Ishikawa (cell line): Measurements from ENCODE around the gene HEATR3.

ENCODE experiments used
- CEBPB ChIP-seq: IDR thresholded peaks from 2 replicates; pipeline ENCODE4 v1.6.1; 2012
- CREB1 ChIP-seq: IDR thresholded peaks from 2 replicates; pipeline ENCODE4 v1.6.1; 2012; ENCODE audit warnings: low read depth
- EGR1 ChIP-seq: IDR thresholded peaks from 2 replicates; pipeline ENCODE4 v1.6.1; 2012
- EP300 ChIP-seq: IDR thresholded peaks from 2 replicates; pipeline ENCODE4 v1.6.1; 2012; ENCODE audit warnings: borderline replicate concordance
- FOXM1 ChIP-seq: IDR thresholded peaks from 2 replicates; pipeline ENCODE4 v1.6.1; 2012; ENCODE audit warnings: low read depth, borderline replicate concordance
- MAX ChIP-seq: IDR thresholded peaks from 2 replicates; pipeline ENCODE4 v1.6.1; 2012
- NFIC ChIP-seq: IDR thresholded peaks from 2 replicates; pipeline ENCODE4 v1.6.1; 2012
- RAD21 ChIP-seq: IDR thresholded peaks from 2 replicates; pipeline ENCODE4 v1.6.1; 2012; ENCODE audit warnings: low read depth
- REST ChIP-seq: IDR thresholded peaks from 2 replicates; pipeline ENCODE4 v1.6.1; 2012; ENCODE audit warnings: low read depth, mild to moderate bottlenecking
- TAF1 ChIP-seq: IDR thresholded peaks from 2 replicates; pipeline ENCODE4 v1.6.1; 2012; ENCODE audit warnings: low read depth, mild to moderate bottlenecking
- TCF12 ChIP-seq: IDR thresholded peaks from 2 replicates; pipeline ENCODE4 v1.6.1; 2012; ENCODE audit warnings: low read depth
- TEAD4 ChIP-seq: IDR thresholded peaks from 2 replicates; pipeline ENCODE4 v1.6.1; 2012
- USF1 ChIP-seq: IDR thresholded peaks from 2 replicates; pipeline ENCODE4 v1.6.1; 2012
- YY1 ChIP-seq: IDR thresholded peaks from 2 replicates; pipeline ENCODE4 v1.6.1; 2012; ENCODE audit warnings: low read depth
- ZBTB7A ChIP-seq: IDR thresholded peaks from 2 replicates; pipeline ENCODE4 v1.6.1; 2012; ENCODE audit warnings: low read depth

HEATR3 gene

GRCh38 chr16:50035468-50035992 is 30.2 kb upstream of the HEATR3 start:
- no peak for TF ChIP-seq NFIC
- no peak for TF ChIP-seq RAD21
- TF ChIP-seq CREB1 = no peak
- TF ChIP-seq MAX = no peak
- no peak for TF ChIP-seq ZBTB7A
- TF ChIP-seq FOXM1 = no peak

GRCh38 chr16:50036426-50036825 is 29.3 kb upstream of the HEATR3 start:
- TF ChIP-seq RAD21 (no peak), TEAD4 (no peak), REST (no peak), FOXM1 (no peak), CREB1 (no peak), YY1 (no peak), TAF1 (no peak), TCF12 (no peak), MAX (no peak), EGR1 (no peak), USF1 (no peak)

GRCh38 chr16:50037662-50038220 is 28.0 kb upstream of the HEATR3 start:
- TF ChIP-seq MAX = no peak
- TF ChIP-seq TEAD4 = no peak
- no peak for TF ChIP-seq YY1
- no peak for TF ChIP-seq TAF1
- TF ChIP-seq REST = no peak
- no peak for TF ChIP-seq FOXM1
- TF ChIP-seq ZBTB7A = no peak
- TF ChIP-seq CEBPB = no peak
- TF ChIP-seq EP300 = no peak
- TF ChIP-seq NFIC = no peak
- TF ChIP-seq USF1 = no peak
- no peak for TF ChIP-seq RAD21
- TF ChIP-seq CREB1 = no peak
- no peak for TF ChIP-seq TCF12
- TF ChIP-seq EGR1 = no peak

- TF ChIP-seq TEAD4 (no peak), TAF1 (no peak), NFIC (no peak), EP300 (no peak), YY1 (no peak), MAX (no peak), ZBTB7A (no peak), CEBPB (no peak), RAD21 (no peak), CREB1 (no peak), TCF12 (no peak), EGR1 (no peak), USF1 (no peak), REST (no peak), FOXM1 (no peak)
These were observed 27.5 kb upstream of the HEATR3 start for GRCh38 chr16:50038286-50038685.
